PC-9 (cell line): ENCODE results near the gene CAPN7.

Experiments used
- CTCF ChIP-seq: fragments of 200-600 bp; sonication (generic); conservative IDR thresholded peaks from 2 replicates; pipeline ENCODE4 v1.6.1; 2017; ENCODE audit warnings: mixed run types, antibody characterized with exemption, mild to moderate bottlenecking, moderate library complexity
- EZH2 ChIP-seq: fragments of 200-600 bp; sonication (generic); IDR thresholded peaks from 2 replicates; pipeline ENCODE4 v1.8.0; 2017; ENCODE audit warnings: antibody characterized with exemption, low read depth

GRCh38 chr3:15215996-15216395 is 9.9 kb downstream of the CAPN7 start:
- no peak for TF ChIP-seq CTCF
- no peak for TF ChIP-seq EZH2
